ENCODE results near the gene RCAN2. TPM values are rescaled to one million over a fixed set of nuclear protein-coding genes. Genes with fewer than 3 reads are reported as not detected.

The RCAN2 gene
- total and polyA plus RNA-seq, 4 donors: 4.5 to 16.7 (median 4.8) TPM

DNA sequence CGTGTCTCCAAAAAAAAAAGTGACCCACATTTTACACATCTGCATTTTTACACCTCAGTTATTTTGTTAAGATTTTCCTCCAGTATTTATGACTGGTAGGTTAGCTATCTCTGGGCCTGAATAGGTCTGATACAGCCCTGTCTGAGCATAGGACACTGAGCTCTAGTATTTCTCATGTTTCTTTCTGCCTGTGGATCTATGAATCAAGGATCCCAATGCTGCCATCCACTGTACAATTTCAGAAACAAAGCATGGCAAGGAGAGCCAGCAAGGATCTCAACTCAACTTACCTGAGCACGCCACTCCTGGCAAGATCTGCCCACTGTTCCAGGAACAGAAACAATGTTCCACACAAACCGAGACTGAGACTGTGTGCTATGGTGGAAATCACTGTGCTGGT, 284.1 kb downstream of the RCAN2 start:
- TF ChIP-seq, protein P1, sequence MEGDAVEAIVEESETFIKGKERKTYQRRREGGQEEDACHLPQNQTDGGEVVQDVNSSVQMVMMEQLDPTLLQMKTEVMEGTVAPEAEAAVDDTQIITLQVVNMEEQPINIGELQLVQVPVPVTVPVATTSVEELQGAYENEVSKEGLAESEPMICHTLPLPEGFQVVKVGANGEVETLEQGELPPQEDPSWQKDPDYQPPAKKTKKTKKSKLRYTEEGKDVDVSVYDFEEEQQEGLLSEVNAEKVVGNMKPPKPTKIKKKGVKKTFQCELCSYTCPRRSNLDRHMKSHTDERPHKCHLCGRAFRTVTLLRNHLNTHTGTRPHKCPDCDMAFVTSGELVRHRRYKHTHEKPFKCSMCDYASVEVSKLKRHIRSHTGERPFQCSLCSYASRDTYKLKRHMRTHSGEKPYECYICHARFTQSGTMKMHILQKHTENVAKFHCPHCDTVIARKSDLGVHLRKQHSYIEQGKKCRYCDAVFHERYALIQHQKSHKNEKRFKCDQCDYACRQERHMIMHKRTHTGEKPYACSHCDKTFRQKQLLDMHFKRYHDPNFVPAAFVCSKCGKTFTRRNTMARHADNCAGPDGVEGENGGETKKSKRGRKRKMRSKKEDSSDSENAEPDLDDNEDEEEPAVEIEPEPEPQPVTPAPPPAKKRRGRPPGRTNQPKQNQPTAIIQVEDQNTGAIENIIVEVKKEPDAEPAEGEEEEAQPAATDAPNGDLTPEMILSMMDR (IDR thresholded peaks at IDR 0.05; ENCODE audit: control extremely low read depth, extremely low read depth): no peak
- 77 to 91% methylated on average over 3 of the region's 3 CpGs for WGBS, 2 donors
- Histone ChIP-seq H3K27ac (ENCODE audit: low read depth in 1 of 2, low read length in 1 of 2) (no peak overlapping the region), H3K27me3 (ENCODE audit: control insufficient read depth in 3 of 3, insufficient read depth in 3 of 3, low read length in 2 of 3) (no peaks in the 10 kb centered on the region), H3K4me1 (ENCODE audit: control insufficient read depth in 5 of 5, insufficient read depth in 5 of 5, low read length in 5 of 5) (peaks cover 0 to 5% (median 0%) of the 10 kb centered on the region in 5 donors), H3K36me3 (ENCODE audit: control insufficient read depth in 4 of 4, insufficient read depth in 4 of 4, low read length in 4 of 4) (no peaks in the 10 kb centered on the region), H3K4me3 (no peak overlapping the region), H3K9me3 (ENCODE audit: control insufficient read depth in 4 of 4, insufficient read depth in 3 of 4, low read length in 3 of 4) (peaks cover 0 to 5% (median 1%) of the 10 kb centered on the region in 4 donors), H3K9ac (ENCODE audit: insufficient read depth in 1 of 2, low read length in 2 of 2) (no peak overlapping the region)
- DNase-seq: no peak
- ATAC-seq (ENCODE audit: insufficient read depth, low FRiP score): no peak

- 96 to 97% methylated on average over 29 of the region's 29 CpGs for WGBS, 2 donors
- Histone ChIP-seq H3K9ac (ENCODE audit: insufficient read depth in 1 of 2, low read length in 2 of 2) (no peak overlapping the region), H3K36me3 (ENCODE audit: control insufficient read depth in 4 of 4, insufficient read depth in 4 of 4, low read length in 4 of 4) (no peaks in the 10 kb centered on the region), H3K27me3 (ENCODE audit: control insufficient read depth in 3 of 3, insufficient read depth in 3 of 3, low read length in 2 of 3) (no peaks in the 10 kb centered on the region), H3K9me3 (ENCODE audit: control insufficient read depth in 4 of 4, insufficient read depth in 3 of 4, low read length in 3 of 4) (peaks cover 0 to 5% (median 1%) of the 10 kb centered on the region in 4 donors), H3K27ac (ENCODE audit: low read depth in 1 of 2, low read length in 1 of 2) (no peak overlapping the region), H3K4me3 (no peak overlapping the region), H3K4me1 (ENCODE audit: control insufficient read depth in 5 of 5, insufficient read depth in 5 of 5, low read length in 5 of 5) (peaks cover 0 to 5% (median 0%) of the 10 kb centered on the region in 5 donors)
- DNase-seq: no peak
- no peak for ATAC-seq (ENCODE audit: insufficient read depth, low FRiP score)
- TF ChIP-seq, protein P1 (IDR thresholded peaks at IDR 0.05; ENCODE audit: control extremely low read depth, extremely low read depth): no peak
Measured at GRCh38 chr6:46204880-46205650, 286.2 kb downstream of the RCAN2 start.

- H3K27me3 ChIP-seq (ENCODE audit: control insufficient read depth in 3 of 3, insufficient read depth in 3 of 3, low read length in 2 of 3): no peaks in the 10 kb centered on the region
- no peaks in the 10 kb centered on the region for H3K36me3 ChIP-seq (ENCODE audit: control insufficient read depth in 4 of 4, insufficient read depth in 4 of 4, low read length in 4 of 4)
- DNase-seq (peak; percentile 71 to 90 (median 79)), ATAC-seq (ENCODE audit: insufficient read depth, low FRiP score) (no peak)
- H3K4me1 ChIP-seq (ENCODE audit: control insufficient read depth in 5 of 5, insufficient read depth in 5 of 5, low read length in 5 of 5): peaks cover 0 to 5% (median 0%) of the 10 kb centered on the region in 5 donors
- WGBS, 2 donors: 69 to 76% methylated on average over 1 to 2 of the region's 2 CpGs
- peaks cover 0 to 5% (median 1%) of the 10 kb centered on the region in 4 donors for H3K9me3 ChIP-seq (ENCODE audit: control insufficient read depth in 4 of 4, insufficient read depth in 3 of 4, low read length in 3 of 4)
- H3K27ac ChIP-seq (ENCODE audit: low read depth in 1 of 2, low read length in 1 of 2): no peak overlapping the region
- no peak overlapping the region for H3K9ac ChIP-seq (ENCODE audit: insufficient read depth in 1 of 2, low read length in 2 of 2)
- TF ChIP-seq, protein P1 (IDR thresholded peaks at IDR 0.05; ENCODE audit: control extremely low read depth, extremely low read depth): no peak
- H3K4me3 ChIP-seq: no peak overlapping the region
Measured at GRCh38 chr6:46203391-46204177, 287.7 kb downstream of the RCAN2 start.
